GM12878 (cell line): Measurements from ENCODE around the gene RSRC1. TPM values are rescaled to one million over a fixed set of nuclear protein-coding genes. Genes with fewer than 3 reads are reported as not detected.

Experiments used
- ATAC-seq: fragments of 200-7000 bp; cut with Tn5 transposase; 3 replicates; pipeline ENCODE4 v1.9.1; 2020; ENCODE audit warnings: mild to moderate bottlenecking, moderate library complexity
- BruUV-seq: library from RNA; stranded (reverse); fragments of 400-500 nt; replicated peaks from 2 replicates; lab custom pipeline; 2021; lab: Mats Ljungman, UMichigan
- CTCF ChIA-PET: fragments of 300-600 bp; sonication (Branson Sonifier 250); formaldehyde crosslinking; extraction: SDS; loops from one replicate; lab custom pipeline; 2021; ENCODE audit warnings: inconsistent platforms; lab: Yijun Ruan, JAX
- POLR2A ChIA-PET: fragments of 350-600 bp; formaldehyde crosslinking; extraction: SDS; loops from one replicate; lab custom pipeline; 2021; ENCODE audit warnings: inconsistent platforms; lab: Charles Lee
- RAD21 ChIA-PET: fragments of 300-600 bp; sonication (Branson Sonifier 250); formaldehyde crosslinking; loops from one replicate; lab custom pipeline; 2023; ENCODE audit warnings: antibody characterized with exemption; ENCODE audit not compliant: unreplicated experiment; lab: Charles Lee
- SMC1A ChIA-PET: fragments of 300-600 bp; sonication (Branson Sonifier 250); formaldehyde crosslinking; loops from one replicate; lab custom pipeline; 2023; ENCODE audit not compliant: unreplicated experiment, uncharacterized antibody; lab: Charles Lee
- DNase-seq: peaks from one replicate; pipeline ENCODE4 v3.0.0-alpha.2; 2011; ENCODE audit warnings: low read depth, low spot score
- FAIRE-seq: peaks from 3 replicates; lab custom pipeline; 2011; peaks lifted over from hg19 to GRCh38; lab: Jason Lieb, UNC
- H2AFZ ChIP-seq: 2 replicates; pipeline ENCODE4 v1.6.0; 2011; ENCODE audit warnings: low read depth, low read length, control low read depth; ENCODE audit not compliant: control insufficient read depth
- H3K27ac ChIP-seq: 2 replicates; pipeline ENCODE4 v1.5.1; 2011; ENCODE audit warnings: control low read depth; ENCODE audit not compliant: control insufficient read depth, insufficient read depth
- H3K27me3 ChIP-seq, 2 experiments: replicated peaks in 1 of 2; 2 replicates each; pipeline versions ENCODE4 v1.6.0 to v1.6.1; 2011; ENCODE audit warnings: low read length in 1 of 2; ENCODE audit not compliant: control insufficient read depth in 2 of 2, insufficient read depth in 2 of 2
- H3K36me3 ChIP-seq, 2 experiments: 2 replicates each; pipeline ENCODE4 v1.5.1; 2011; ENCODE audit warnings: low read length in 1 of 2; ENCODE audit not compliant: control insufficient read depth in 2 of 2, insufficient read depth in 2 of 2
- H3K4me1 ChIP-seq: 2 replicates; pipeline ENCODE4 v1.6.1; 2011; ENCODE audit warnings: mild to moderate bottlenecking, low read length, moderate library complexity, mixed read lengths; ENCODE audit not compliant: control insufficient read depth, insufficient read depth
- H3K4me2 ChIP-seq: 2 replicates; pipeline ENCODE4 v1.6.0; 2011; ENCODE audit warnings: control low read depth; ENCODE audit not compliant: control insufficient read depth, insufficient read depth
- H3K4me3 ChIP-seq: fragments of 200-600 bp; sonication (generic); 2 replicates; pipeline ENCODE4 v1.5.1; 2016
- H3K79me2 ChIP-seq: 2 replicates; pipeline ENCODE4 v1.6.0; 2011; ENCODE audit warnings: low read length; ENCODE audit not compliant: control insufficient read depth, insufficient read depth
- H3K9ac ChIP-seq: 2 replicates; pipeline ENCODE4 v1.8.0; 2011; ENCODE audit warnings: low read length, control low read depth, mixed read lengths; ENCODE audit not compliant: control insufficient read depth, insufficient read depth
- H3K9me3 ChIP-seq: replicated peaks from 3 replicates; pipeline ENCODE4 v1.5.1; 2011; ENCODE audit warnings: mild to moderate bottlenecking, low read length; ENCODE audit not compliant: control insufficient read depth, insufficient read depth
- H4K20me1 ChIP-seq: 2 replicates; pipeline ENCODE4 v1.6.0; 2011; ENCODE audit not compliant: control insufficient read depth, insufficient read depth
- E4F1 ChIP-seq: fragments of 450-650 bp; IDR thresholded peaks from 2 replicates; pipeline ENCODE4 v1.6.1; 2018; ENCODE audit warnings: borderline replicate concordance, mild to moderate bottlenecking; ENCODE audit not compliant: partially characterized antibody
- MAX ChIP-seq: IDR thresholded peaks from 2 replicates; pipeline ENCODE4 v1.6.1; 2012; ENCODE audit warnings: low read depth, low read length, improper control_type of control experiment
- NR2C1 ChIP-seq: fragments of 450-650 bp; IDR thresholded peaks from 2 replicates; pipeline ENCODE4 v1.6.1; 2017; ENCODE audit warnings: antibody characterized with exemption, mild to moderate bottlenecking, moderate library complexity
- NR2F1 ChIP-seq: fragments of 450-650 bp; conservative IDR thresholded peaks from 2 replicates; pipeline ENCODE4 v1.6.1; 2017; ENCODE audit warnings: mild to moderate bottlenecking
- POLR2AphosphoS2 ChIP-seq: IDR thresholded peaks from 2 replicates; pipeline ENCODE4 v1.6.1; 2011; ENCODE audit warnings: low read depth, mild to moderate bottlenecking, low read length, improper control_type of control experiment, moderate library complexity
- RB1 ChIP-seq: fragments of 450-650 bp; formaldehyde crosslinking; IDR thresholded peaks from 2 replicates; pipeline ENCODE4 v1.6.1; 2017; ENCODE audit warnings: mild to moderate bottlenecking, borderline replicate concordance
- RUNX3 ChIP-seq: IDR thresholded peaks from 2 replicates; pipeline ENCODE4 v1.6.1; 2012; ENCODE audit warnings: low read length, inconsistent platforms
- SIX5 ChIP-seq: IDR thresholded peaks from 2 replicates; pipeline ENCODE4 v1.6.1; 2011; ENCODE audit warnings: mild to moderate bottlenecking, low read depth, low read length, moderate library complexity; ENCODE audit not compliant: severe bottlenecking
- SRF ChIP-seq, 2 experiments: IDR thresholded peaks; 2 replicates each; pipeline ENCODE4 v1.6.1; 2011; ENCODE audit warnings: low read depth in 2 of 2, low read length in 2 of 2, mild to moderate bottlenecking in 1 of 2, moderate library complexity in 1 of 2
- TBL1XR1 ChIP-seq: IDR thresholded peaks from 2 replicates; pipeline ENCODE4 v1.6.1; 2012; ENCODE audit warnings: low read depth, low read length, improper control_type of control experiment
- ZSCAN29 ChIP-seq: fragments of 450-650 bp; IDR thresholded peaks from 2 replicates; pipeline ENCODE4 v1.6.1; 2017; ENCODE audit warnings: mild to moderate bottlenecking, moderate library complexity
- WGBS: methylation state at CpG from one replicate; pipeline ENCODE4 v1.1.6; 2016; ENCODE audit warnings: low lambda C conversion rate; ENCODE audit not compliant: insufficient replicate concordance, insufficient coverage; ENCODE audit errors: missing lambda C conversion rate; 5-methylcytosine and 5-hydroxymethylcytosine counted together
- in situ Hi-C: fragments of 300-500 bp; cut with MboI; formaldehyde crosslinking; loops from 9 replicates; pipeline ENCODE4 v1.14.3; 2018; ENCODE audit warnings: mixed read lengths
- intact Hi-C: fragments of 100-400 bp; cut with micrococcal nuclease; formaldehyde crosslinking; loops from one replicate; pipeline ENCODE4 v1.14.2; 2022; ENCODE audit not compliant: unreplicated experiment
- polyA plus RNA-seq, 11 experiments: library from polyadenylated mRNA; depleted of rRNA in 4 of 11; unstranded in 6 of 11; stranded (reverse) in 5 of 11; fragments of >200 nt; fragmentation: Nextera tagmentation in 4 of 11; fragmentation: Illumina TruSeq in 1 of 11; extraction: Ambion mirVana in 4 of 11; extraction: Trizol in 1 of 11; gene quantifications; 1 replicate in 1 of 11; 2 replicates in 10 of 11; pipeline versions ENCODE4 v1.2.1 to v1.2.3, GENCODE V29; 2011 to 2016; ENCODE audit warnings: inconsistent platforms in 2 of 11, missing spikeins in 2 of 11, low read depth in 1 of 11
- total RNA-seq, 4 experiments: library from RNA; depleted of rRNA in 3 of 4; stranded (reverse); fragments of >200 nt in 3 of 4; fragmentation: Illumina TruSeq in 1 of 4; extraction: Trizol in 1 of 4; gene quantifications; 2 replicates each; pipeline versions ENCODE4 v1.2.1 to v1.2.3, GENCODE V29; 2013 to 2021

The RSRC1 gene
- total and polyA plus RNA-seq, 10 of the 15 experiments (the other 5 are each of a cell fraction or from before 2014, with no cell fraction given) = 16.4 to 85.9 (median 42.0) TPM

- SMC1A ChIA-PET = interaction anchor here (1.2 to 4.4 kb wide), 8 partner anchors 9 to 534 kb away, joined by 3 to 20 read pairs (median 6); partner anchors contain the start of gene GFM1
These were observed 749 bp downstream of the RSRC1 start for GRCh38 chr3:158110658-158111018.

More at GRCh38 chr3:158110658-158111018, 749 bp downstream of the RSRC1 start:
- ChIA-PET RAD21 (interaction anchor here (1.2 to 3.0 kb wide), 4 partner anchors 14 to 320 kb away, joined by 3 to 19 read pairs (median 8); no protein-coding TSS in a partner anchor), POLR2A (interaction anchor here (1.0 kb wide), 1 partner anchor 10 kb away, joined by 4 read pairs; no protein-coding TSS in a partner anchor), CTCF (interaction anchor here (1.8 to 4.0 kb wide), 4 partner anchors 10 to 323 kb away, joined by 5 to 20 read pairs (median 14); no protein-coding TSS in a partner anchor)
- no peak for ATAC-seq
- Histone ChIP-seq H3K27me3 (peaks cover 6 to 8% of the 10 kb centered on the region in 2 experiments; a peak in 2 of 4 replicates), H3K4me2 (peak overlapping the region; percentile 92), H3K4me1 (0 out of 2 replicates have a peak, but pooled peaks cover 4% of the 10 kb centered on the region), H2AFZ (peak overlapping the region; percentile 99), H3K79me2 (peaks cover 17% of the 10 kb centered on the region), H3K4me3 (peak overlapping the region; percentile 79), H3K27ac (peak overlapping the region; percentile 80), H4K20me1 (no peaks in the 10 kb centered on the region), H3K9me3 (no peaks in the 10 kb centered on the region), H3K9ac (peak overlapping the region; percentile 89), H3K36me3 (no peaks in the 10 kb centered on the region)
- no TSS peak for BruUV-seq
- 16% methylated on average over 4 of the region's 4 CpGs for WGBS
- intact Hi-C loops (loop anchor here (10.0 kb wide), 1 partner anchor 534 kb away; the partner anchor contains the start of gene GFM1), in situ Hi-C loops (no loop called here)
- peak; percentile 38 for FAIRE-seq
- TF ChIP-seq MAX = no peak
- TF ChIP-seq TBL1XR1 = no peak
- TF ChIP-seq E4F1 = no peak
- TF ChIP-seq RUNX3 = no peak
- TF ChIP-seq SIX5 = no peak
- no peak for TF ChIP-seq RB1
- TF ChIP-seq NR2F1 = no peak
- TF ChIP-seq POLR2AphosphoS2 = no peak
- no peak for TF ChIP-seq ZSCAN29
- TF ChIP-seq NR2C1 = no peak
- no peak for TF ChIP-seq SRF (IDR thresholded peaks at IDR 0.05; ENCODE audit: low read depth in 2 of 2, low read length in 2 of 2)
- no peak for DNase-seq
